ENCODE measurements around the gene TOMM40. TPM values are rescaled to one million over a fixed set of nuclear protein-coding genes. Genes with fewer than 3 reads are reported as not detected.
"Not testable (repeated sequence)": the region's sequence is repeated elsewhere in the genome, so short reads cannot be mapped to it uniquely, and the experiment has no call there.

Gene TOMM40
- total and polyA plus RNA-seq, 2 experiments from 2014 or later = 67.9 to 83.1 TPM

DNA sequence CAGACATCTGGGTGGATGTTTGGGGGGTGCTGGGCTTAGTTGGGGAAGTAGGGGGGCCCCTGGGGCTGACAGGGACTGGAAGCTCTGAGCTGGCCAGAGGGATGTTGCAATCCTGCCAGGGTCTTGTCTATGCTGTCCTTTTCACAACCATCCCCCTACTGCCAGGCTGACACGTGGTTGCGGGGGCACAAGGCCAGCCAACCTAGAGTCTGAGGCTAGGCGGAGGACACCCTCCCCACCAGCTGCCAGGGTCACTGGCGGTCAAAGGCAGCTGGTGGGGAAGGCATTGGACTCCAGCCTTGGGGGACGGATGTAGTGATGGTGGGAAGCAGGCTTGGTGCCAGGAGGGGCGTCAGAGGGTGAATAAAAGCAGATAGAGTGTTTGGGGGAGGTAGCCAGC is 21.8 kb downstream of the TOMM40 start:
- Histone ChIP-seq H3K4me2 (no peak overlapping the region), H3K4me1 (ENCODE audit: insufficient read depth) (peaks cover 18% of the 10 kb centered on the region), H3K27ac (no peak overlapping the region), H3K9me2 (replicated peaks; ENCODE audit: insufficient read depth) (no peaks in the 10 kb centered on the region), H3K4me3 (no peak overlapping the region), H3K9me3 (ENCODE audit: low read depth) (no peaks in the 10 kb centered on the region), H4K20me1 (ENCODE audit: insufficient read depth, poor library complexity, severe bottlenecking) (no peaks in the 10 kb centered on the region), H3K27me3 (no peaks in the 10 kb centered on the region), H3K36me3 (replicated peaks; ENCODE audit: insufficient read depth, low read depth) (no peaks in the 10 kb centered on the region), H2AFZ (no peak overlapping the region), H3K79me2 (no peaks in the 10 kb centered on the region)
- TF ChIP-seq EZH2 (IDR thresholded peaks at IDR 0.05; ENCODE audit: borderline replicate concordance) = no peak
- TF ChIP-seq, protein P1, sequence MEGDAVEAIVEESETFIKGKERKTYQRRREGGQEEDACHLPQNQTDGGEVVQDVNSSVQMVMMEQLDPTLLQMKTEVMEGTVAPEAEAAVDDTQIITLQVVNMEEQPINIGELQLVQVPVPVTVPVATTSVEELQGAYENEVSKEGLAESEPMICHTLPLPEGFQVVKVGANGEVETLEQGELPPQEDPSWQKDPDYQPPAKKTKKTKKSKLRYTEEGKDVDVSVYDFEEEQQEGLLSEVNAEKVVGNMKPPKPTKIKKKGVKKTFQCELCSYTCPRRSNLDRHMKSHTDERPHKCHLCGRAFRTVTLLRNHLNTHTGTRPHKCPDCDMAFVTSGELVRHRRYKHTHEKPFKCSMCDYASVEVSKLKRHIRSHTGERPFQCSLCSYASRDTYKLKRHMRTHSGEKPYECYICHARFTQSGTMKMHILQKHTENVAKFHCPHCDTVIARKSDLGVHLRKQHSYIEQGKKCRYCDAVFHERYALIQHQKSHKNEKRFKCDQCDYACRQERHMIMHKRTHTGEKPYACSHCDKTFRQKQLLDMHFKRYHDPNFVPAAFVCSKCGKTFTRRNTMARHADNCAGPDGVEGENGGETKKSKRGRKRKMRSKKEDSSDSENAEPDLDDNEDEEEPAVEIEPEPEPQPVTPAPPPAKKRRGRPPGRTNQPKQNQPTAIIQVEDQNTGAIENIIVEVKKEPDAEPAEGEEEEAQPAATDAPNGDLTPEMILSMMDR (IDR thresholded peaks at IDR 0.05; ENCODE audit: poor library complexity) = no peak
- no peak for TF ChIP-seq EZH2phosphoT487 (IDR thresholded peaks at IDR 0.05; ENCODE audit: low read depth, severe bottlenecking, unreplicated experiment)
- no peak for DNase-seq (ENCODE audit: low spot score)
- WGBS (ENCODE audit: low lambda C conversion rate, missing lambda C conversion rate) = 73% methylated on average over 6 of the region's 6 CpGs

DNA sequence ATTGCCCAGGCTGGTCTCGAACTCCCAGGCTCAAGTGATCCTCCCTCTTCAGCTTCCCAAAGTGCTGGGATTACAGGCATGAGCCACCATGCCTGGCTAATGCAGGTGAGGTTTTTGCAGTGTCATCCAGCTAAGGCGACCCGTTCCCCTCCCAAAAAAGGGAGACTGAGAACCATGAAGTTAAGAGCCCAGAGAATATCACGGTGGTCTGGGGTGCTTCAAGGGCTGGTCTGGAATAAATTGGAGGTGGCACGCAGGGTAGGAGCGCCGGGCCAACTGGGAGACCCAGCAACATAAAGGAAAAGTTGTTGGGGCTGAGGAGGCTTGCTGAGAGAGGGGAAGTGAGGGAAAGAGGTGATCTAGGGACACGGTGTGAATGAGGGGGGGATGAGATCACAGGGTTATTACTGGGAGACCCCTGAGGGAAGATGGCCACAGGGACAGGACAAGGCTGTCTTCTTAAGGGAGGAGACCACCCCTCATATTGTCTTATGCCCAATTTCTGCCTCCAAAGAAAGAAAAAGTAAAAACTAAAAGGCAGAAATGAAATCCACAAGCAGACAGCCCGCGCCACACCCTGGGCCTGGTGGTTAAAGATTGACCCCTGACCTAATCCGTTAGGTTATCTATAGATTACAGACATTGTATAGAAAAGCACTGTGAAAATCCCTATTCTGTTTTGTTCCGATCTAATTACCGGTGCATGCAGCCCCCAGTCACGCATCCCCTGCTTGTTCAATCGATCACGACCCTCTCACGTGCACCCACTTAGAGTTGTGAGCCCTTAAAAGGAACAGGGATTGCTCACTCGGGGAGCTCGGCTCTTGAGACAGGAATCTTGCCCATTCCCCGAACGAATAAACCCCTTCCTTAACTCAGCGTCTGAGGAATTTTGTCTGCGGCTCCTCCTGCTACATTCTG is 22.7 kb downstream of the TOMM40 start:
- not testable (repeated sequence) for H4K20me1 ChIP-seq (ENCODE audit: insufficient read depth, poor library complexity, severe bottlenecking); H3K9me3 ChIP-seq (ENCODE audit: low read depth); H3K9me2 ChIP-seq (replicated peaks; ENCODE audit: insufficient read depth); H2AFZ ChIP-seq; H3K36me3 ChIP-seq (replicated peaks; ENCODE audit: insufficient read depth, low read depth); H3K79me2 ChIP-seq; DNase-seq (ENCODE audit: low spot score); H3K4me3 ChIP-seq; H3K27me3 ChIP-seq
- Histone ChIP-seq H3K27ac (peak overlapping the region; percentile 59), H3K4me1 (ENCODE audit: insufficient read depth) (peaks cover 18% of the 10 kb centered on the region), H3K4me2 (peak overlapping the region; percentile 77)
- WGBS (ENCODE audit: low lambda C conversion rate, missing lambda C conversion rate) = 51% methylated on average over 23 of the region's 23 CpGs

DNA sequence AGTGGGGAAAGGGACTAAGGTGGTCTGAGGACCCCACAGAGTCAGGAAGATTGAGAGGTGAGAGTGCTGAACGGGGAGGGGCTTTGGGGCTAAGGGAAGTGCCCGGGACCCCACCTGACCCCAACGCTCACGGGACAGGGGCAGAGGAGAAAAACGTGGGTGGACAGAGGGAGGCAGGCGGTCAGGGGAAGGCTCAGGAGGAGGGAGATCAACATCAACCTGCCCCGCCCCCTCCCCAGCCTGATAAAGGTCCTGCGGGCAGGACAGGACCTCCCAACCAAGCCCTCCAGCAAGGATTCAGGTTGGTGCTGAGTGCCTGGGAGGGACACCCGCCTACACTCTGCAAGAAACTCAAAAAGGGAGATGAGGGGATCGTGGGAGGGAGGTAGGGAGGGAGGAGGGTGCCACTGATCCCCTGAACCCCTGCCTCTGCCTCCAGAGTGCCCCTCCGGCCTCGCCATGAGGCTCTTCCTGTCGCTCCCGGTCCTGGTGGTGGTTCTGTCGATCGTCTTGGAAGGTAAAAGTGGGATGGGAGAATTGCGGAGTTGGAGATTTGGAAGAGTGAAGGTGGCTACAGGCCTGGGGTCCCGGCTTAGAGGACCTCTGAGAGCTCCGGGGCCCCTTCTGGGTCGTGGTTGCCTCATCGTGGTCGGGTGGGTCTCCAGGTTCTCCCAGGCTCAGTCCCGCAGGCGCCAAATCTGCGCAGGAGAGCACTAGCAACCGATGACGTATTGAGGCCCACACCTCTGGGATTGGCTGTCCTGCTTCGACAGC is 23.6 kb downstream of the TOMM40 start, which contains the start of gene APOC1:
TSS of gene APOC1 (plus strand) at position 176 of the 774 bp plus-strand sequence. CDS start at position 460, 284 bp downstream.
- H3K27me3 ChIP-seq; H3K9me3 ChIP-seq (ENCODE audit: low read depth); H3K36me3 ChIP-seq (replicated peaks; ENCODE audit: insufficient read depth, low read depth); H3K79me2 ChIP-seq; H3K9me2 ChIP-seq (replicated peaks; ENCODE audit: insufficient read depth); H4K20me1 ChIP-seq (ENCODE audit: insufficient read depth, poor library complexity, severe bottlenecking): not testable (repeated sequence)
- peak within 1 kb of the TSS; percentile 14 for H2AFZ ChIP-seq
- H3K4me2 ChIP-seq = peak within 1 kb of the TSS; percentile 77
- peak; percentile 93 for DNase-seq (ENCODE audit: low spot score)
- peaks cover 18% of the 10 kb centered on the region for H3K4me1 ChIP-seq (ENCODE audit: insufficient read depth)
- peak within 1 kb of the TSS; percentile 59 for H3K27ac ChIP-seq
- peak within 1 kb of the TSS; percentile 11 for H3K4me3 ChIP-seq
- WGBS (ENCODE audit: low lambda C conversion rate, missing lambda C conversion rate) = 8% methylated on average over 20 of the region's 28 CpGs

DNA sequence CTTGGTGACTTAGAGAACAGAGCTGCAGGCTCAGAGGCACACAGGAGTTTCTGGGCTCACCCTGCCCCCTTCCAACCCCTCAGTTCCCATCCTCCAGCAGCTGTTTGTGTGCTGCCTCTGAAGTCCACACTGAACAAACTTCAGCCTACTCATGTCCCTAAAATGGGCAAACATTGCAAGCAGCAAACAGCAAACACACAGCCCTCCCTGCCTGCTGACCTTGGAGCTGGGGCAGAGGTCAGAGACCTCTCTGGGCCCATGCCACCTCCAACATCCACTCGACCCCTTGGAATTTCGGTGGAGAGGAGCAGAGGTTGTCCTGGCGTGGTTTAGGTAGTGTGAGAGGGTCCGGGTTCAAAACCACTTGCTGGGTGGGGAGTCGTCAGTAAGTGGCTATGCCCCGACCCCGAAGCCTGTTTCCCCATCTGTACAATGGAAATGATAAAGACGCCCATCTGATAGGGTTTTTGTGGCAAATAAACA is 33.2 kb downstream of the TOMM40 start:
- no peaks in the 10 kb centered on the region for H3K36me3 ChIP-seq (replicated peaks; ENCODE audit: insufficient read depth, low read depth)
- whole genome bisulfite sequencing (ENCODE audit: low lambda C conversion rate, missing lambda C conversion rate) = 71% methylated on average over 8 of the region's 8 CpGs
- peaks cover 10% of the 10 kb centered on the region for H3K4me1 ChIP-seq (ENCODE audit: insufficient read depth)
- H4K20me1 ChIP-seq (ENCODE audit: insufficient read depth, poor library complexity, severe bottlenecking) = no peaks in the 10 kb centered on the region
- no peak overlapping the region for H3K4me2 ChIP-seq
- TF ChIP-seq, protein P1 (IDR thresholded peaks at IDR 0.05; ENCODE audit: poor library complexity) = no peak
- TF ChIP-seq EZH2 (IDR thresholded peaks at IDR 0.05; ENCODE audit: borderline replicate concordance) (no peak), EZH2phosphoT487 (IDR thresholded peaks at IDR 0.05; ENCODE audit: low read depth, severe bottlenecking, unreplicated experiment) (no peak)
- no peaks in the 10 kb centered on the region for H3K79me2 ChIP-seq
- H2AFZ ChIP-seq = no peak overlapping the region
- H3K9me2 ChIP-seq (replicated peaks; ENCODE audit: insufficient read depth) = no peaks in the 10 kb centered on the region
- DNase-seq (ENCODE audit: low spot score) = no peak
- peak overlapping the region; percentile 86 for H3K27ac ChIP-seq
- H3K4me3 ChIP-seq = no peak overlapping the region
- H3K9me3 ChIP-seq (ENCODE audit: low read depth) = no peaks in the 10 kb centered on the region
- no peaks in the 10 kb centered on the region for H3K27me3 ChIP-seq

Data from hepatocyte (in vitro differentiated cells).